ENCODE data around the gene KLHDC3. TPM values are rescaled to one million over a fixed set of nuclear protein-coding genes. Genes with fewer than 3 reads are reported as not detected.

The KLHDC3 gene, protein sequence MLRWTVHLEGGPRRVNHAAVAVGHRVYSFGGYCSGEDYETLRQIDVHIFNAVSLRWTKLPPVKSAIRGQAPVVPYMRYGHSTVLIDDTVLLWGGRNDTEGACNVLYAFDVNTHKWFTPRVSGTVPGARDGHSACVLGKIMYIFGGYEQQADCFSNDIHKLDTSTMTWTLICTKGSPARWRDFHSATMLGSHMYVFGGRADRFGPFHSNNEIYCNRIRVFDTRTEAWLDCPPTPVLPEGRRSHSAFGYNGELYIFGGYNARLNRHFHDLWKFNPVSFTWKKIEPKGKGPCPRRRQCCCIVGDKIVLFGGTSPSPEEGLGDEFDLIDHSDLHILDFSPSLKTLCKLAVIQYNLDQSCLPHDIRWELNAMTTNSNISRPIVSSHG
- 75.7 TPM for polyA plus RNA-seq (2013)

DNA sequence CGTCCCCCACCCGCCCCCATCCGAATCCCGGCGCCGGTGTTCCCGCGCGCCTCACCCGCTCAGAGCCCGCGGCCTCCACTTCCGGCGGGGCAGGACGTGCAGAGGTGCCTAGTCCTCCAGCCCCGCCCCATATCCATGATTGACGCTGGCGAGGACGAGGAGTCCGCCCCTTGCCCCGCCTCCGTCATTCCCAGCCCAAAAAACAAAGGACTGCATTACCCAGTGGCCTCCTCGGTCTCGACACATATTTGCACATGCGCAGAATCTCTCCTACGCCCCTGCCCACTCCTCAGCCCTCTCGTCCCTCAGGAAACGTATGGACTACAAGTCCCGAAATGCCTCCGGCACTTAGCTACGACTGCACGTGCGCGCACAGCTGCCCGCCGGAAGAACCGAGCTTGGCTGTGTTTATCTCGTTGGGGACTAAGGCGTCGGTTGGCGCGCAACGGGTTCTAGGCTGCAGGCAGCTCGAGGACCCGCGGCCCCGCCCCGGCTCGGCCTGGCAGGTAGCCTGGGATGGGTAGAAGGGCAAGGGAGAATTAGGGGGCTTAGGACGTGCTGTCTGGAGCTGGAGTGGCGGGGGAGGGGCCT, at the start of gene KLHDC3, which contains the start of gene MEA1:
Gene KLHDC3 (plus strand): TSS at position 407 of the 591 bp plus-strand sequence. CDS start 2,944 bp downstream, outside the sequence.
Gene MEA1 (minus strand): TSS at position 104 of the 591 bp plus-strand sequence. CDS start 133 bp downstream, outside the sequence.
- peaks cover 11 to 40% (median 31%) of the 10 kb centered on the region in 4 experiments for H3K4me1 ChIP-seq (ENCODE audit: control extremely low read depth in 1 of 4, control insufficient read depth in 4 of 4, insufficient read depth in 4 of 4, low read length in 3 of 4)
- ChIA-PET POLR2A (interaction anchor here (0.6 to 1.1 kb wide), 5 partner anchors 10 to 138 kb away, joined by 3 to 7 read pairs (median 3); partner anchors contain the start of genes CNPY3 and CUL7), CTCF (interaction anchor here (0.7 to 3.5 kb wide), 5 partner anchors 11 to 49 kb away, joined by 3 to 10 read pairs (median 4); partner anchors contain the start of genes CUL7 and PPP2R5D)
- DNase-seq, result peak; percentile 100
- peak within 1 kb of the TSS; percentile 52 to 87 for H3K27ac ChIP-seq (ENCODE audit: insufficient read depth in 1 of 2, low read depth in 1 of 2, low read length in 2 of 2, poor library complexity in 1 of 2, severe bottlenecking in 2 of 2)
- H3K36me3 ChIP-seq (ENCODE audit: control insufficient read depth in 4 of 4, insufficient read depth in 4 of 4, low read length in 3 of 4), result peaks cover 4 to 56% (median 41%) of the 10 kb centered on the region in 4 experiments
- no peaks in the 10 kb centered on the region for H3K9me3 ChIP-seq (ENCODE audit: control extremely low read depth in 1 of 5, control insufficient read depth in 4 of 5, insufficient read depth in 2 of 5, low read depth in 1 of 5, low read length in 4 of 5)
- 0% methylated on average over 45 of the region's 51 CpGs for WGBS (ENCODE audit: insufficient coverage)
- H3K4me3 ChIP-seq (ENCODE audit: control insufficient read depth in 1 of 7, extremely low read depth in 1 of 7, insufficient read depth in 4 of 7, low read depth in 2 of 7, low read length in 6 of 7), result peak within 1 kb of the TSS; percentile 74 to 96 (median 90)
- no peaks in the 10 kb centered on the region for H3K27me3 ChIP-seq (replicated peaks in 2 of 5; ENCODE audit: control insufficient read depth in 4 of 5, insufficient read depth in 5 of 5, low read length in 4 of 5)

DNA sequence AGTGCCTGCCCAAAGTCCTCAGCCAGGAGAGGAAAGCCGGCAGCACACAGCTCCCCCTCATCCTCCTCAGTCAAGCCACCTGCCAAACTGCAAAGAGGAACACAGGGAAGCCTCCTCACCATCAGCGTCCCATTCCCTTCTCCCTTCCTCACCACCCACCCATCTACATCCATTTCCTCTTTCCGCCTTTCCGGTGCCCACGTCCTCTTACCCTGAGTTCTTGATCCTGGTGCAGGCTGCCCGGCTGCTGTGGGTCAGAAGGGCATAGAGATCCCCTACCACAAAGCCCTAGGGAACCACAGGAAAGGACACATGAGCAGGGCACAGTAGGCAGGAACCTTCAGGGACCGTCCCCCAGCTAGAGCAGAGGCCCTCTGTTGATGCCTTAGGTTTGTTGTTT, 47.5 kb upstream of the KLHDC3 start:
- DNase-seq, result no peak
- CTCF ChIA-PET, result interaction anchor here (1.3 to 3.6 kb wide), 4 partner anchors 8 to 65 kb away, joined by 4 to 15 read pairs (median 6); partner anchors contain the start of gene PEX6
- Histone ChIP-seq H3K27me3 (replicated peaks in 2 of 5; ENCODE audit: control insufficient read depth in 4 of 5, insufficient read depth in 5 of 5, low read length in 4 of 5) (peaks cover 0 to 1% (median 0%) of the 10 kb centered on the region in 5 experiments), H3K4me1 (ENCODE audit: control extremely low read depth in 1 of 4, control insufficient read depth in 4 of 4, insufficient read depth in 4 of 4, low read length in 3 of 4) (peaks cover 7 to 10% (median 8%) of the 10 kb centered on the region in 4 experiments), H3K9me3 (ENCODE audit: control extremely low read depth in 1 of 5, control insufficient read depth in 4 of 5, insufficient read depth in 2 of 5, low read depth in 1 of 5, low read length in 4 of 5) (no peaks in the 10 kb centered on the region), H3K36me3 (ENCODE audit: control insufficient read depth in 4 of 4, insufficient read depth in 4 of 4, low read length in 3 of 4) (peaks cover 8 to 69% (median 40%) of the 10 kb centered on the region in 4 experiments), H3K27ac (ENCODE audit: insufficient read depth in 1 of 2, low read depth in 1 of 2, low read length in 2 of 2, poor library complexity in 1 of 2, severe bottlenecking in 2 of 2) (no peak overlapping the region), H3K4me3 (ENCODE audit: control insufficient read depth in 1 of 7, extremely low read depth in 1 of 7, insufficient read depth in 4 of 7, low read depth in 2 of 7, low read length in 6 of 7) (no peak overlapping the region)
- WGBS (ENCODE audit: insufficient coverage), result 88% methylated on average over 4 of the region's 7 CpGs
- POLR2A ChIA-PET, result no interaction called here

DNA sequence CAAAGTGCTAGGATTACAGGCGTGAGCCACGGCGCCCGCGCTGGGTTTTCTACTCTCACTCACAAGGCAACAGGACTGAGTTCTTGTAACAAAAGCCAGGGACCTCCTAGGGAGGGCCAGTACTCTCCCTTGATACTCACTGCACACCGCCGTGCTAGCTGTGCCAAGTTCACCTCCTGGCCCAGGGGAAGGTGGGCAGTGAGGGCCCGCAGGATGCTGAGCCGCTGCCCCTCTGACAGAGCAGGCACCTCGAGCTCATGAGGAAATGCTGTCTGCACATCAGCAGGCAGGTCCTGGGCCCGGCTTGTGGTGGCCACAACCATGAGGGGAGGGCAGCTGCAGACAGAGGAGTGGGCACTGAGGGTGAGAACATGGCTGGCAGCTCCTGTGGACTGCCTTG, 46.8 kb upstream of the KLHDC3 start:
- H3K27ac ChIP-seq (ENCODE audit: insufficient read depth in 1 of 2, low read depth in 1 of 2, low read length in 2 of 2, poor library complexity in 1 of 2, severe bottlenecking in 2 of 2), result no peak overlapping the region
- 97% methylated on average over 11 of the region's 11 CpGs for WGBS (ENCODE audit: insufficient coverage)

DNA sequence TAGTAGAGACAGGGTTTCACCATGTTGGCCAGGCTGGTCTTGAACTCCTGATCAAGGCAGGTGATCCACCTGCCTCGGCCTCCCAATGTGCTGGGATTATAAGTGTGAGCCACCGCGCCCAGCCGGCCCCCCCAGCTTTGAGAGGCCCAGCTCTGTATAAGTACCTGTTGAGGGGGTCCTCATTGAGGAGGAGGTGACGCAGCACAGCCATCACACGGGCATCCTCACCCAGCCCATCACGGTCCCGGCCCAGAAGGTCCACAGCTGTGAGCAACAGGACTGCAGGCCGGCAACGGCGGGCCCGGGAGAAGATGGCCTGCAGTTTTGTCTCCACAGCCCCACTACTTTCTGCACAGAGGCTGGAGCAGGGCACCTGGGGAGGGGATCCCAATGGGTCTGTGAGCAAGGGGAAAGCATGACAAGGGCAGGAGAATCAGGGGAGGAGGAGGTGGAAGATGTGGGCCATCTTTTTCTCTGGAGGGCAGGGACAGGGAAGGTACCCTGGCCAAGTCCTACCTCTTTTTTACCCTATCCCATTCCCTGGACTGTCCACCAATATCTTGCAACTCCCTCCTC, 45.8 kb upstream of the KLHDC3 start:
- POLR2A ChIA-PET, result no interaction called here
- no peak for DNase-seq
- 94% methylated on average over 3 of the region's 12 CpGs for WGBS (ENCODE audit: insufficient coverage)
- Histone ChIP-seq H3K36me3 (ENCODE audit: control insufficient read depth in 4 of 4, insufficient read depth in 4 of 4, low read length in 3 of 4) (peaks cover 5 to 64% (median 38%) of the 10 kb centered on the region in 4 experiments), H3K27me3 (replicated peaks in 2 of 5; ENCODE audit: control insufficient read depth in 4 of 5, insufficient read depth in 5 of 5, low read length in 4 of 5) (no peaks in the 10 kb centered on the region), H3K4me1 (ENCODE audit: control extremely low read depth in 1 of 4, control insufficient read depth in 4 of 4, insufficient read depth in 4 of 4, low read length in 3 of 4) (peaks cover 7 to 16% (median 11%) of the 10 kb centered on the region in 4 experiments), H3K4me3 (ENCODE audit: control insufficient read depth in 1 of 7, extremely low read depth in 1 of 7, insufficient read depth in 4 of 7, low read depth in 2 of 7, low read length in 6 of 7) (no peak overlapping the region), H3K27ac (ENCODE audit: insufficient read depth in 1 of 2, low read depth in 1 of 2, low read length in 2 of 2, poor library complexity in 1 of 2, severe bottlenecking in 2 of 2) (no peak overlapping the region), H3K9me3 (ENCODE audit: control extremely low read depth in 1 of 5, control insufficient read depth in 4 of 5, insufficient read depth in 2 of 5, low read depth in 1 of 5, low read length in 4 of 5) (no peaks in the 10 kb centered on the region)
- CTCF ChIA-PET, result no interaction called here

More for the DNA sequence above, 46.8 kb upstream of the KLHDC3 start:
- no peaks in the 10 kb centered on the region for H3K27me3 ChIP-seq (replicated peaks in 2 of 5; ENCODE audit: control insufficient read depth in 4 of 5, insufficient read depth in 5 of 5, low read length in 4 of 5)
- DNase-seq, result no peak
- POLR2A ChIA-PET, result no interaction called here
- peaks cover 7 to 16% (median 11%) of the 10 kb centered on the region in 4 experiments for H3K4me1 ChIP-seq (ENCODE audit: control extremely low read depth in 1 of 4, control insufficient read depth in 4 of 4, insufficient read depth in 4 of 4, low read length in 3 of 4)
- H3K4me3 ChIP-seq (ENCODE audit: control insufficient read depth in 1 of 7, extremely low read depth in 1 of 7, insufficient read depth in 4 of 7, low read depth in 2 of 7, low read length in 6 of 7), result no peak overlapping the region
- CTCF ChIA-PET, result interaction anchor here (1.3 kb wide), 1 partner anchor 44 kb away, joined by 4 read pairs; no protein-coding TSS in a partner anchor
- H3K36me3 ChIP-seq (ENCODE audit: control insufficient read depth in 4 of 4, insufficient read depth in 4 of 4, low read length in 3 of 4), result peaks cover 8 to 69% (median 38%) of the 10 kb centered on the region in 4 experiments
- H3K9me3 ChIP-seq (ENCODE audit: control extremely low read depth in 1 of 5, control insufficient read depth in 4 of 5, insufficient read depth in 2 of 5, low read depth in 1 of 5, low read length in 4 of 5), result no peaks in the 10 kb centered on the region

DNA sequence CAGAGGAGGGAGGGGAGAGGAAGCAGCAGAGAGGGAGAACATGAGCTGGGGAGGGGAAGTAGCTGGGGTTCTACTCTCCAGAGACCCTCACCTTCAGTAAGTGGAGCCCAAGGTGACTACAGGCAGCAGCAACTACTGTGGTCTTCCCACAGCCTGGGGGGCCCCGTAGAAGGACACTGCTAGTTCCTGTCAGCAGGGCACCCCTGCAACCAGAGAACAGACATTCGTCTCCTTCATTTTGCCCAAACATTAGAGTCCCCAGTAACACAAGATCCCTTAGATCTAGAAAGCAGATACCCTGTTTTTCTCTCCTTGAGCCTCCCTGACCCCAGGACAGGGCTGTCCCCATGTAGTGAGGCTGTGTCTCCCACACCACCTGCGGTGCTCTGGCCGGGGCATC, 45.3 kb upstream of the KLHDC3 start:
- Histone ChIP-seq H3K27ac (ENCODE audit: insufficient read depth in 1 of 2, low read depth in 1 of 2, low read length in 2 of 2, poor library complexity in 1 of 2, severe bottlenecking in 2 of 2) (no peak overlapping the region), H3K4me1 (ENCODE audit: control extremely low read depth in 1 of 4, control insufficient read depth in 4 of 4, insufficient read depth in 4 of 4, low read length in 3 of 4) (peaks cover 7 to 16% (median 11%) of the 10 kb centered on the region in 4 experiments), H3K27me3 (replicated peaks in 2 of 5; ENCODE audit: control insufficient read depth in 4 of 5, insufficient read depth in 5 of 5, low read length in 4 of 5) (no peaks in the 10 kb centered on the region), H3K4me3 (ENCODE audit: control insufficient read depth in 1 of 7, extremely low read depth in 1 of 7, insufficient read depth in 4 of 7, low read depth in 2 of 7, low read length in 6 of 7) (no peak overlapping the region), H3K36me3 (ENCODE audit: control insufficient read depth in 4 of 4, insufficient read depth in 4 of 4, low read length in 3 of 4) (peaks cover 5 to 64% (median 37%) of the 10 kb centered on the region in 4 experiments), H3K9me3 (ENCODE audit: control extremely low read depth in 1 of 5, control insufficient read depth in 4 of 5, insufficient read depth in 2 of 5, low read depth in 1 of 5, low read length in 4 of 5) (no peaks in the 10 kb centered on the region)
- ChIA-PET CTCF (no interaction called here), POLR2A (interaction anchor here (0.6 kb wide), 1 partner anchor 16 kb away, joined by 5 read pairs; no protein-coding TSS in a partner anchor)
- 77% methylated on average over 3 of the region's 4 CpGs for WGBS (ENCODE audit: insufficient coverage)
- no peak for DNase-seq

DNA sequence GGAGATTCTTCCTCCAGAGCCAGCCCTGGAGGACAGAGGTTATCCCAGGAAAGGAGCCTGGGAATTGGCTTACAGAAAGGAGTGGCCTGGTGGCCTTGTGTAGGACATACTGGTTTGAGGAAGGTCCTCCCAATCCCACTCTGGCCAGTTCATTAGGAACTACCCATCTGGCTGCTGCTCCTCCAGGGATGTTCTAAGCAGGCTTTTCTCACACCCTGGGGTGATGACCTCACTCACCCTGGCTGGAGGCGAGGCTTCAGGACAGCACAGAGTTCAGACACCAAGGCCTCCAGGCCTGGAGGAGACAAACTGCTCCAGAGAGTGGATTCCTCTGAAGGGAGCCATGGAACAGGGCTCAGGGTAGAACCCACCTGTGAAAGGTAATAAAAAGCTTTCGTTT, 44.6 kb upstream of the KLHDC3 start:
- Histone ChIP-seq H3K27ac (ENCODE audit: insufficient read depth in 1 of 2, low read depth in 1 of 2, low read length in 2 of 2, poor library complexity in 1 of 2, severe bottlenecking in 2 of 2) (no peak overlapping the region), H3K36me3 (ENCODE audit: control insufficient read depth in 4 of 4, insufficient read depth in 4 of 4, low read length in 3 of 4) (peaks cover 5 to 63% (median 37%) of the 10 kb centered on the region in 4 experiments), H3K27me3 (replicated peaks in 2 of 5; ENCODE audit: control insufficient read depth in 4 of 5, insufficient read depth in 5 of 5, low read length in 4 of 5) (no peaks in the 10 kb centered on the region), H3K9me3 (ENCODE audit: control extremely low read depth in 1 of 5, control insufficient read depth in 4 of 5, insufficient read depth in 2 of 5, low read depth in 1 of 5, low read length in 4 of 5) (no peaks in the 10 kb centered on the region), H3K4me1 (ENCODE audit: control extremely low read depth in 1 of 4, control insufficient read depth in 4 of 4, insufficient read depth in 4 of 4, low read length in 3 of 4) (peaks cover 7 to 16% (median 11%) of the 10 kb centered on the region in 4 experiments), H3K4me3 (ENCODE audit: control insufficient read depth in 1 of 7, extremely low read depth in 1 of 7, insufficient read depth in 4 of 7, low read depth in 2 of 7, low read length in 6 of 7) (no peak overlapping the region)
- ChIA-PET CTCF (no interaction called here), POLR2A (no interaction called here)
- WGBS (ENCODE audit: insufficient coverage), result 100% methylated on average over 2 of the region's 2 CpGs
- DNase-seq, result no peak
